Cardiac septum (tissue), 1 donor: ENCODE results near the gene PRDM15. TPM values are rescaled to one million over a fixed set of nuclear protein-coding genes. Genes with fewer than 3 reads are reported as not detected.

Experiments used
- DNase-seq: peaks from one replicate; pipeline ENCODE4 v3.0.0-alpha.2; 2020; ENCODE audit warnings: low spot score
- intact Hi-C: fragments of 100-400 bp; cut with DNase I; formaldehyde crosslinking; loops from one replicate; pipeline ENCODE4 v1.14.0; 2022
- long read RNA-seq: library from polyadenylated mRNA; unstranded; transcript quantifications from one replicate; pipeline ENCODE4 v2.0.0, GENCODE V29; 2021
- total RNA-seq: library from RNA; stranded (reverse); fragmentation: NEBNext Ultra II Directional; extraction: Animal tissue kit (Norgen Biotek cat#: 25700); gene quantifications from one replicate; pipeline ENCODE4 v1.2.1, GENCODE V29; 2021
- donor health status: DM: no; HTN: no; CAD: no.

The PRDM15 gene, protein sequence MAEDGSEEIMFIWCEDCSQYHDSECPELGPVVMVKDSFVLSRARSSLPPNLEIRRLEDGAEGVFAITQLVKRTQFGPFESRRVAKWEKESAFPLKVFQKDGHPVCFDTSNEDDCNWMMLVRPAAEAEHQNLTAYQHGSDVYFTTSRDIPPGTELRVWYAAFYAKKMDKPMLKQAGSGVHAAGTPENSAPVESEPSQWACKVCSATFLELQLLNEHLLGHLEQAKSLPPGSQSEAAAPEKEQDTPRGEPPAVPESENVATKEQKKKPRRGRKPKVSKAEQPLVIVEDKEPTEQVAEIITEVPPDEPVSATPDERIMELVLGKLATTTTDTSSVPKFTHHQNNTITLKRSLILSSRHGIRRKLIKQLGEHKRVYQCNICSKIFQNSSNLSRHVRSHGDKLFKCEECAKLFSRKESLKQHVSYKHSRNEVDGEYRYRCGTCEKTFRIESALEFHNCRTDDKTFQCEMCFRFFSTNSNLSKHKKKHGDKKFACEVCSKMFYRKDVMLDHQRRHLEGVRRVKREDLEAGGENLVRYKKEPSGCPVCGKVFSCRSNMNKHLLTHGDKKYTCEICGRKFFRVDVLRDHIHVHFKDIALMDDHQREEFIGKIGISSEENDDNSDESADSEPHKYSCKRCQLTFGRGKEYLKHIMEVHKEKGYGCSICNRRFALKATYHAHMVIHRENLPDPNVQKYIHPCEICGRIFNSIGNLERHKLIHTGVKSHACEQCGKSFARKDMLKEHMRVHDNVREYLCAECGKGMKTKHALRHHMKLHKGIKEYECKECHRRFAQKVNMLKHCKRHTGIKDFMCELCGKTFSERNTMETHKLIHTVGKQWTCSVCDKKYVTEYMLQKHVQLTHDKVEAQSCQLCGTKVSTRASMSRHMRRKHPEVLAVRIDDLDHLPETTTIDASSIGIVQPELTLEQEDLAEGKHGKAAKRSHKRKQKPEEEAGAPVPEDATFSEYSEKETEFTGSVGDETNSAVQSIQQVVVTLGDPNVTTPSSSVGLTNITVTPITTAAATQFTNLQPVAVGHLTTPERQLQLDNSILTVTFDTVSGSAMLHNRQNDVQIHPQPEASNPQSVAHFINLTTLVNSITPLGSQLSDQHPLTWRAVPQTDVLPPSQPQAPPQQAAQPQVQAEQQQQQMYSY
- total RNA-seq: 3.5 TPM
- long read RNA-seq, partial matches to known transcripts: 1 of 2 reads
- long read RNA-seq, other reads (novel, unspliced or antisense): 1 of 2 reads

DNA sequence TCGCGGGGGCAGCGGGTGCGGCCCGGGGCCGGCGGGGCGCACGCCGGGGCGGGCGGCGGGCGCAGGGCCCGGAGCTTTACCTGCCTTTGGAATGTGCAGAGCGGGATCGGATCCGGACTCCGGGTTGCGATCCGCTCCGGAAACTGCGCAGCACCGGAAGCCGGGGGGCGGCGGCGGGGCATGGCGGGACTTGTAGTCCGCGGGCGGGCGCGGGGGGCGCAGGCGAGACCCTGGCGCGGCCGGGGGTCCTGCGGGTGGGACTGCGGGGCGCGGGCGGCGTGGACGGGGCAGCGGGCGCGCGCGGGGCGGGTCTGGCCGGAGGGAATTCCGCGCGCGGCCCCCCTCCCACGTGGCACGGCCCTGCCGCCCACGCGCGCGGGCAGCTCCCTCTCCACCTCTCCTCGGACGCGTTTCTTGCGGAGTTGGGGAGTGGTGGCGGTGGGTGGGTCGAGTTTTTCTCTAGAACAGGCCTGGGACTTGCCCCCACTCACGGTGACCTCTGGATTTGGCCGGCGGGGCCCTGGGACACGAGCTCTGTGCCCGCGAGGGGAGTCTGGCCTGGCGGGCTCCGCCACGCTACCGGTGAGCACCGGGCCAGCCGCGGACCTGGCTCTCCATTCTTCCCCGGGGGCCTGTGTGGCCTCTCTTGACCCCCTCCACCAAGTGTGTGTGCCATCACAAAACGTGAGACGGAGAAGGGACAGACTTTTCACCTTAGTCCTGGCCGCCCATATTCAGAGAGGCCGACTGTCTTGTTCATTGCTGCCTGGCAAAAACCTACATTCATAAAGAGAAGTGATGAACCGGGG, at the start of gene PRDM15:
TSS of gene PRDM15 (minus strand) at position 155 of the 809 bp plus-strand sequence. CDS start 18,981 bp downstream, outside the sequence.
- intact Hi-C loops: no loop called here
- no peak for DNase-seq

DNA sequence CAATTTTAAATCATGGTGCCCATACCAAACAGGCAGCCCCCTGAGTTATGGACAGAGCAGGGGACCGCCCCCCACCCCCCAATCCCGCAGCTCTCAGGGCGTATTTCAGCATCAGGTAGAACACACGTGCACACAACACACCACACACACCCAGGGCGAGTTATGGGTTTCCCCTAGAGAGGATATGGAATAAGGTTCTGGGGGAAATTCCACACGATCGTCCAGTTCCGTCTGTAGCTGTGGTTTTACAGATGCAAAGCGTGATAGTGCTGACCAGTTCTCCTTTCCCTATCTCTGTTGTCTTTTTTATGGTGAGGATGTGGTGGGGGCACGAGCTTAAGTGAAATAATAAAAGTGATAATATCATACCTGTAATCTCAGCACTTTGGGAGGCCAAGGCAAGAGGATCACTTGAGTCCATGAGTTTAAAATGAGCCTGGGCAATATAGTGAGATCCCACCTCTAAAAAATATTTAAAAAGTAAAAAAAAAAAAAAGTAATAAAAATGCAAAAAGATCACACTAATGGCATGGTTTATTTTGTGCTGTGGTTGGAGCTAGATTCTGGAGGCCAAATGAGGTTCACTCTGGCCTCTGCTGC, 49.6 kb upstream of the PRDM15 start:
- intact Hi-C loops: no loop called here

DNA sequence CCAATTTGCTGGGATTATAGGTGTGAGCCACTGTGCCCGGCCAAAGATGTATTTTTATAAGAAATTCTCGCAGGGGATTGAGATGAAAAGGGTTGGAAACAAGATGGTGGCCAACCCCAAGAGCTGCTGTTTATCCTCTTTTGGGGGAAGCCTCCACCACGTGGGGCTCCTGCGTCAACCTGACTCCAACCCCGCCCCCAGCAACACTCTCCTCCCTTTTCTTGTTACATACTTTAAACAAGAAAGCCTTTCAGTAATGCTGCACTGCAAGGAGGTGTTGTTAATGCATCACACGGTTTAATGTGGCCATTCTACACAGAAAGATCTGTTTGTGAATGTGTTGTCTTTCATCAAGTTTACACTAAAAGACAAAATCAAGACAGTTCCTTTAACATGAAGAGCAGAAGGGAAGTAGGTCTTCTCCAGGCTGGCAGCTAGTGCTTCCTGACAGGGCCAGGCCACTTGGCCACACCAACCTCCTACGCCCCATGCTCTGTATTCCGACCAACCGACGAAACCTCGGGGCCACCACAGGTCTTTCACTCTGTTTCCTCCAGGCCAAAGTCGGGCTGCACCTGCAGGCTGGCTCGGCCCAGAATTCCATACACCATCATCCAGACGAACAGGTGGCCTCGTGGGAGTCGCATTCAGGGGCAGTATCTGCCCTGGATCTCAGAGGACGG, 48.7 kb upstream of the PRDM15 start:
- DNase-seq: no peak
- intact Hi-C loops: no loop called here

More for the DNA sequence above, 49.6 kb upstream of the PRDM15 start:
- DNase-seq: no peak

DNA sequence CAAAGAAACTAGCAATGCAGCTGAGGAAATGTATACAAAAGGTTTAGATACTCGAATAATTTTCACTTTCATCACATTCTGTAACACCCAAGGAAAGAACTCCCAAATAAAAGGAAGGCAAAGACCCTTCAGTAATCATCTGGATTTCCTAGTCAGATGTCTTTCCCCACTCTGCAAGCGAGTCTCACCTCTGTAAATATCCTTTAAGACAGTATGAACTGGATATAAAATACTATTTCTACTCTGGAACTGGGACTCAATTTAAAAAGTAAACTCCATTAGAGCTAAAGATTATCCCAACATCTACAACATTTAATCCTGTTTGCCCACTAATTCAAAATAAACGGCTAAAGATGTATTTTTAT, 47.6 kb upstream of the PRDM15 start:
- no peak for DNase-seq
- intact Hi-C loops: no loop called here

DNA sequence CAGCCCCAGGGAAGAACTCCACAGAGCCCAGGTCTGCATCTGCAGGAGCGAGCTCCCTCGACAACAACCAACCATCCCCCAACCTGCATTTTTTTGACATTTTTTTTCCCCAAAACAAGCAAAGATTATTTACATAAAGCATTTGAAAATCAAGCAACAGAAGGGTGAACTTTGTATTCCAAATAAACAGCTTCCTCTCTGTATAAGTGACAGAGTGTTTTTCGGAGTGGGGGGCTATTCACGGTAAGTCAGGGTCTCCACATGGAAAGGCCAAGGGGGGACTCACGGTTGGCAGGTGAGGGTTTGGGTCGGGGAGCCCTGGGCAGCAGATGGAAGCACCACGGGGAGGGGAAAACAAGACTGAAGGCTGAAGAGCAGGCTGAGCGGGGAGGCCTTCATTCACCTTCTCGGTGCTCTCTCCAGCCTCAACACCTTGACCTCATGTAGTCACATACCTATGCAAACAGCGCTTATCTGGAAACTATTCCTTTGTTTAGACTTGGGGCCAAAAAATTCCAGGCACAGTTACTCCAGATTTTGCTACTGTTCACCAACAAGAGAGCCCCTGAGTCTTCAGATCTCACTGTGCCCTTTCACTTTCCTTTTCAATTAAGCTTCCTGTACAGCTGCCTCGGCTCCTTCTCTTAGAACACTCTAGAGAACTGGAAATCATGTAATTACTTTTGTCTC, 47.1 kb upstream of the PRDM15 start:
- intact Hi-C loops: no loop called here
- no peak for DNase-seq

DNA sequence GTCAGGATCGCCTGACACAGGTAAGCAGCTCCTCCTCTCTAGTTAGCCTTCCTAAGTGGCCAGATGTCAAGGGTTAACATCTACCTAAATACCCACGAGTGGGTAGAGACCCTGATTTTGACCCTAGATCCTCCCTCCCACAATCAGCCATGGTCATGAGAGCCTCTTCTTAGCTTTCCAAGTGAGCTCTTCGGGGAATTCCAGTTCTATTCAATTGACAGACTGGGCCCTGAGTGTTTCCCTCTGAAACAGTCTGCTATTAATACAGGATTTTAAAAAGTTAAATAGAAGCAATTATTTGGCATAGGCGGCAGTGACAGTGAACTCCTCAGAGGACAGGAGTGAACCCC, 46.6 kb upstream of the PRDM15 start:
- DNase-seq: no peak
- intact Hi-C loops: no loop called here

DNA sequence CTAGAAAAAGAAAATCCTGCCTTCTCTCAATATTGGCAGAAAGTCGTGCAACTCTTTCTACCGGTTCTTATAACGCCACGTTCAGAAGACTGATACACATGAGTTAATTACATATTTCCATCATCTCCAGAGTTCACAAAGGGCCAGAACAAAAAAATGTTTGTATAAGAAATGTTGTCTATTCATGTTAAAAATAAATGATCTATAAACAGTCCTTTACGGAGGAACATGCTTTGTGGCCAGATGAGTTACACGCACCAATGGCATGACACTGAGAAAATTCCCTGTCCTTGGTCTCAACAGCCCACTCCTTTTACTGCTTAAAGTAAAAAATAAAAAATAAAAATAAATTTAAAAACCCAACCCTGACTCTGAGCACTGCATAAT, 45.2 kb upstream of the PRDM15 start:
- intact Hi-C loops: no loop called here
- no peak for DNase-seq

DNA sequence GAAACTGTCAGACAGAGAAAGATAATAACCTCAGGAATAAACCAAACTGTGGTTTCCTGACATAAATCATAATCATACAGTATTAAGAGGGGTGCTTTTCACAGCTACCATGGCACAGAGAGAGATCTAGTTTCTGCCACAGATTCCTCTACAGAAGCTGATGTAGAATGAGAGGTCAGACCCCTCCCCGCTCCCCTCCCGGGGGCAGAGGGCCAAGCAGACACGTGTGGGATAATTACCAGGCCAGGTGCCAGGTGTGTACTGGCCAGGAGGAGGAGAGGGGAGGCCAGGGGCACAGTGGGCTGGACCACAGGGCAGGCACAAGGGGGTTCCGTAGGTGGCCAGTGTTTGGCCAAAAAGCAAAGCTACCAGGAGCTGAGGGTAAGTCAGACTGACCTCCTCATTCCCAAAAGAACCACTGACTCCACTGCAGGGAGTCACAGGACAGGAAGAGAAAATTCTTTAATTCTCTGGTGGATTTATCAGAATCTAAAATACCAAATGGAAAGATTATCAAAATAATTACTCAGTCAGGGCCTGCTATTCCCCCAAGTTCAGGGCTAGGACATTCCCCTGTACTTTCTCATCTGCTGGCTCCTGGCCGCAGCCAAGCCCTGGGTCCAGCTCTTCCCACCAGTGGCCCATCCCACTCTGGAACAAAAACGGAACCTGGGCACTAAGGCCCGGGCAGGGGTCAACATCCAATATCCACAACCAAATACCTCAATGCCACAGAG, 44.7 kb upstream of the PRDM15 start:
- intact Hi-C loops: no loop called here
- DNase-seq: no peak

DNA sequence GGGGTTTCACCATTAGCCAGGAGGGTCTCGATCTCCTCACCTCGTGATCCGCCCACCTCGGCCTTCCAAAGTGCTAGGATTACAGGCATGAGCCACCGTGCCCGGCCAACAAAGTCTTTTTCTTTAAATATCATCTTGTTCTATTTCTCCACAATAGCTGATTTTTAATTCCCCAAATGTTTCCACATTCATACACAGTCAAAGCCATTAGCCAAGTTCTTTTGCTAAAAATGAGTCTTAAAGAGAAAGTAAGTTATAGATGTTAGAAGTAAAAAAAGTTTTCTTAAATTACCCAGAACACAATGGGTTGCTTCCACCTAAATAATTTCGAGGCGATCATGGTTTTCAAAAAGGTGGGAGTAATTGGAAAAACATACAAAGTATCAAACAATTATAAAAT, 44.0 kb upstream of the PRDM15 start:
- DNase-seq: no peak
- intact Hi-C loops: no loop called here

DNA sequence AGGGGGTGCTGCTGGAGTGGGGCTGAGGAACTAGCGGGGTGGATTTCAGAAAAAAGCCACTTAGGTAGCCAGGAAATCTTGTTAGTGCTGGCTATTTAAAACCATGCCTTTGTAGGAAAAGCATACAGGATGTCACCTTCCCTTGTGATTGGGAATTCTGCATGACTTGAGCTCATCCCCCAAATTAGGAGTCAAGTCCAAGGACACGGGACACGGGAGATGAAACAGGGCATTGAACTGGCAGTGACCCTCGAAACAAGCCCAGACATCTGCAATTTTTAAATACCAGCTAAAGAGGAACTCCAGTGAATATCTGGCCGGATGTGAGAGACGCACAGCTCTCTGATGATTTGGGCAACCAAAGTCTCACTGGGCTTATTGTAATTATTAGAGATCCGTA, 41.9 kb upstream of the PRDM15 start:
- no peak for DNase-seq
- intact Hi-C loops: no loop called here

DNA sequence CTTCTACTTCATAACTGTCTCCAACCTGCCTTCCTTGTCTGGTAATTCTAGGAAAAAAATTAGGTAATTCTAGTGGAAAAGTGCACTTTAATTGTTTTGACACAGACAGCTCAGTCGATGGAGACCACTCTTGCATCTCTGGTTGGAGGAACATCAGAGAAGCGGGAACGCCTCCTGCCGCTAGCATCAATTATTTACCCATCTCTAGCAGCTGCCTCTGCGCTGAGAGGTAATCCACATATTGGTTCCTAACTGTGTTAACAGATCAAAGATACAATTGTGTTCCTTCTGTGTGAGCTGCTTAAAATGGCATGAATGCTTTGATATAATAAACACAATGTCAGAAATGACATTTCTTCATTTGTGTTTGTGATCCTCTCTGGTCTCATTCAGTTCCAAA, 41.3 kb upstream of the PRDM15 start:
- intact Hi-C loops: no loop called here

DNA sequence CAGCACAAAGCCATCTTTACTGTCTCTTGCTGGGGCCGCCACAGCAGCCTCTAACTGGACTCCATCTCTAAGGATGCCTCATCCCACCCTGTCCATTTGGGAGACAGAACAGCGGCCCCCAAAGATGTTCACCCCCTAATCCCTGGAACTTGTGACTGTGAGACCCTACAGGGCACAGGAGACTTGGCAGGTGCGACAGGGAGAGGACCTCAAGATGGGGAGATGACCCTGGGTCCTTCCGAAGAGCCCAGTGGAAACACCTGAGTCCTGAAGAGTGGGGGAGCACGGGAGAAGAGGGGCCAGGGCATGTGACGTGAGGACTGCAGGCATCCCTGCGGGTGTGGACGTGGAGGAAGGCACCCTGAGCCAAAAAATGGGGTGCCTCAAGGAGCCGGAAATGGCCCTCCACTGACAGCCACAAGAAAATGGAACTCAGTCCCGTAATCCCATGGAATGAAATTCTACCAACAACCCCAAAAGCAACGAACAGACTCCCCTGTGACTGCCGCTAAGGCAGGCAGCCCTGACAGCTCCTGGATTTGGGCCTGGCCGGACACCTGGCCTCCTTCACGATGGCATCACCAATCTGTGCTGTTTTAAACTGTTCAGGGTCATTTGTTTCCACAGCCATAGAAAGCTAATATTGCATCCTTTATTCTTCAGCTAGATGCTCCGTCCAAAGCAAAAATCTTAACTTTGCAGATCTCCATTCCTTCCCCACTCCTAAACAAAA, 40.7 kb upstream of the PRDM15 start:
- intact Hi-C loops: no loop called here
- DNase-seq: no peak

More for the DNA sequence above, 41.3 kb upstream of the PRDM15 start:
- no peak for DNase-seq

DNA sequence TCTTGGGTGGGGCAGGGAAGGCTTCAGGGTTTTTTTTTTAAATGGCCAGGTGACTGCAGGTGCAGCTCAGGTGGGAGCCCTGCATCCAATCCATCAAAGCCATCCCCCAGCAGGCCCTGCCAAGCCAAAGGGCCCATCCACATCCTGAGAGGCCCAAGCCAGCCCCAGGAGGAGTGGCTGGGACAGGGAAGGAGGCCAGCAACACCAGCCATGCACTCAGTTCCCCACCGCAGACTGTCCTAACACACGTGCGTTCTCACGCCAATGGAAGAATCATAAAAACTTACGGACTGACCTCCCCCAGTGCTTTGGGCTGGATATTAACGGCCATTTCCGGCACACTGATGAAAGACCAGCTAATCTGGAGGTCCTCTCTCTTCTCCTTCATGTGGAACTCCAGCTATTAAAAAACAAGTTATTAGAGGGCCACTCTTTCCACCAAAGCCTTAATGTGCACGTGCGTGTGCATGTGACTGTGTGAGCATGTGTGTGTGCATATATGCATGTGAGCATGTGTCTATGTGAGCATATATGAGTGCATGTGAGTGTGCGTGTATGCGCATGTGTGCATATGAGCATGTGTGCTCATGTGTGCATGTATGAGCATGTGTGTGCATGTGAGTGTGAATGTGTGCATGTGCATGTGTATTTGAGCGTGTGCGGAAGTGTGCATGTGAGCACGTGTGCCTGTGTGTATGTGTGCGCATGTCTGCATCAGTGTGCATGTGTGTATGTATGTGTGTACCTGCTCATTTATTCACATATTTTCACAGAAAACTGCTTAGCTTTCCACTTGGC, 39.6 kb upstream of the PRDM15 start:
- intact Hi-C loops: no loop called here
- no peak for DNase-seq

DNA sequence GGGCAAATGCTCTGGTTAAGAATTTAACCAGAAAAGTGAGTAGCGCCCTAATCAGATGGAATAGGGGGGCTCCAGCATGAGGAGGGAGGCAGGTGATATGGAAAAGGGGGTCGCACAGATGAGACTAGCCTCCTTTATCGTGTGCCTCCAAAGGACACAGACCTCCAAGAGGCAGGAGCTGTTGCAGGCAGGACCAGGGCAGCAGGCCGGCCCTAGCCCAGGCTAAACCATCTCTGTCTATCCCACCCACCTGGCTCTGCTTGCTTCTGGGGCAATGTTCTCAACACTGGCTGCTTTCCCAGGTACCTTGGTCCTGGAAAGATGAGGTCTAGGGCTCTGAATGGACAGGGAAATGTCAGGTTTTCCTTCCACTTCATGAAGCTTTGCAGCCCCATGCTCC, 38.4 kb upstream of the PRDM15 start:
- DNase-seq: no peak
- intact Hi-C loops: no loop called here

DNA sequence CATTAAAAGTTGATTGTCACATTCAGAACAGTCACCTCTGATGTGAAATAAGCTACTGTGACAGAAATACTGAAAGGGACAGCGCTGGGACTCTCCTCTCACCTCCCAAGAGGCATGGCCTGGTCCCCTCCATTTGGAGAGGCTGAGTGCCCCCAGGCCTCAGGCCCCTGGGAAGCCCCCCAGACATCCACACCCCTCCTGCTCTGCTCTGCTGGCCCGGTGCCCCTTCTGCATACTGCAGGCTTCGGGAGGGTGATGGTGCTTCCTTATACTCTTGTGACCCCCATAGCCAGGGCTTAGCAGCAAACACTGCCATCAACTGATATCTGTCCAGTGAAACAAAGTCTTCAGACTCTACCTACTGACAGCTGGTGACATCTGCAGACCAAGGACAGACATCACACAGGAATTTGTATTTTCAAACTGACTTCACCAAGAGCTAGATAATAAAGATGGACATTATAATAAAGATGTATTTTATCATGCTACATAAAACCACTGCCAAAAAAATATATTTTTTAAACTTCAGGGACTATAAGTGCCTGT, 37.8 kb upstream of the PRDM15 start:
- no peak for DNase-seq
- intact Hi-C loops: no loop called here

DNA sequence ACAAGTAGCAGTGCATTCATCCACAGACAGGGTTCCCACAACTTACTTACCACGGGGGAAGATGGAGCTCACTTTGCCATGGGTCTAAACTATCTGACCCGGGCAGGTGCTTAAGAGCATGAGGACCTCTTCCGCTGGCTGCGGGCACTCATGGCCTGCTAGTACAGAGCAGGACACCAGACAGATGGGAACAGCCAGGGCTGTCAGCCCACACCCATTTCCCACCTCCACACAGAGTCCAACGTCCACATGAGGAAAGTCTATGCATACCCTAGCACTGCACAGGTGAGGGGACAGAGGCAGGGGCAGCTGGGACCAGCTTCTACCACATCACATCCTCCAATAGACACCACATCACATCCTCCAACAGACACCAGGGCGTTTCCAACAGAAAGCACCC, 35.8 kb upstream of the PRDM15 start:
- intact Hi-C loops: no loop called here
- no peak for DNase-seq
